Esophagus muscularis mucosa (tissue), 4 donors: ENCODE results near the gene CCDC185.

Source experiments
- CTCF ChIP-seq, 3 experiments: fragments of 200-600 bp in 2 of 3; fragments of 450-650 bp in 1 of 3; sonication (generic) in 2 of 3; IDR thresholded peaks; one replicate each; pipeline ENCODE4 v1.5.1; 2017 to 2019; ENCODE audit warnings: antibody characterized with exemption in 3 of 3, mild to moderate bottlenecking in 2 of 3, moderate library complexity in 1 of 3
- EP300 ChIP-seq: sonication (generic); formaldehyde crosslinking; IDR thresholded peaks from one replicate; pipeline ENCODE4 v1.6.1; 2017; ENCODE audit warnings: antibody characterized with exemption
- POLR2A ChIP-seq: fragments of 450-650 bp; IDR thresholded peaks from one replicate; pipeline ENCODE4 v1.6.1; 2017; ENCODE audit warnings: antibody characterized with exemption, moderate library complexity, mild to moderate bottlenecking, low read depth

- no peak for TF ChIP-seq EP300
- TF ChIP-seq POLR2A = no peak
- no peak for TF ChIP-seq CTCF (IDR thresholded peaks at IDR 0.05)
Observed at GRCh38 chr1:223411710-223412109, 18.5 kb downstream of the CCDC185 start.
